Panc1 (cell line): ENCODE results near the gene ASAP2. TPM values are rescaled to one million over a fixed set of nuclear protein-coding genes. Genes with fewer than 3 reads are reported as not detected.

Experiments used
- ATAC-seq: fragments of 200-7000 bp; cut with Tn5 transposase; 2 replicates; pipeline ENCODE4 v1.9.1; 2020; ENCODE audit warnings: mild to moderate bottlenecking, moderate library complexity
- BruUV-seq: library from RNA; stranded (reverse); fragments of 400-500 nt; replicated peaks from 2 replicates; lab custom pipeline; 2021; lab: Mats Ljungman, UMichigan
- CTCF ChIA-PET: fragments of 300-600 bp; sonication (Branson Sonifier 250); formaldehyde crosslinking; loops from one replicate; lab custom pipeline; 2022; ENCODE audit warnings: antibody characterized with exemption; lab: Charles Lee
- POLR2A ChIA-PET: fragments of 300-600 bp; sonication (Branson Sonifier 250); formaldehyde crosslinking; loops from one replicate; lab custom pipeline; 2022; ENCODE audit warnings: antibody characterized with exemption; lab: Charles Lee
- DNase-seq: peaks from one replicate; pipeline ENCODE4 v3.0.0-alpha.2; 2010; ENCODE audit warnings: low read depth, low spot score
- H3K27ac ChIP-seq: 2 replicates; pipeline ENCODE4 v1.5.1; 2011; ENCODE audit warnings: mild to moderate bottlenecking, low read length, inconsistent platforms
- H3K27me3 ChIP-seq: fragments of 200-500 bp; sonication (Bioruptor generic); 2 replicates; pipeline ENCODE4 v1.6.0; 2014; ENCODE audit warnings: low read length, inconsistent platforms; ENCODE audit not compliant: control insufficient read depth, insufficient read depth
- H3K36me3 ChIP-seq: fragments of 200-500 bp; sonication (Bioruptor generic); 2 replicates; pipeline ENCODE4 v1.5.1; 2014; ENCODE audit warnings: inconsistent platforms, mild to moderate bottlenecking, low read length, moderate library complexity; ENCODE audit not compliant: control insufficient read depth, insufficient read depth
- H3K4me1 ChIP-seq: 2 replicates; pipeline ENCODE4 v1.5.1; 2011; ENCODE audit warnings: inconsistent platforms, mild to moderate bottlenecking, low read length, moderate library complexity; ENCODE audit not compliant: control insufficient read depth, insufficient read depth
- H3K4me3 ChIP-seq, 2 experiments: 2 replicates each; pipeline ENCODE4 v1.5.1; 2011 to 2012; ENCODE audit warnings: low read depth in 2 of 2, low read length in 2 of 2, mild to moderate bottlenecking in 2 of 2, inconsistent platforms in 1 of 2, moderate library complexity in 1 of 2
- H3K9me3 ChIP-seq: fragments of 200-500 bp; sonication (Bioruptor generic); 2 replicates; pipeline ENCODE4 v1.5.1; 2014; ENCODE audit warnings: low read depth, mild to moderate bottlenecking, inconsistent platforms, low read length, moderate library complexity; ENCODE audit not compliant: control insufficient read depth, insufficient read depth
- POLR2AphosphoS5 ChIP-seq: IDR thresholded peaks from 2 replicates; pipeline ENCODE4 v1.6.1; 2012; ENCODE audit warnings: mild to moderate bottlenecking, low read depth, low read length, moderate library complexity
- SIN3A ChIP-seq: IDR thresholded peaks from 2 replicates; pipeline ENCODE4 v1.6.1; 2012; ENCODE audit warnings: low read depth, mild to moderate bottlenecking, low read length, moderate library complexity, borderline replicate concordance; ENCODE audit not compliant: insufficient read depth
- TCF7L2 ChIP-seq: IDR thresholded peaks from 2 replicates; pipeline ENCODE4 v1.6.1; 2011; ENCODE audit warnings: mild to moderate bottlenecking, low read depth, low read length, inconsistent platforms
- in situ Hi-C: cut with HindIII; loops from 2 replicates; pipeline ENCODE4 v1.10.0; 2016; ENCODE audit warnings: low sequenced_read_pairs, low pct_unique_long_range_greater_than_20kb
- intact Hi-C: fragments of 100-400 bp; cut with micrococcal nuclease; formaldehyde crosslinking; loops from one replicate; pipeline ENCODE4 v1.10.0; 2022; ENCODE audit not compliant: unreplicated experiment
- total RNA-seq: library from RNA; stranded (reverse); gene quantifications from one replicate; pipeline ENCODE4 v1.2.1, GENCODE V29; 2021; ENCODE audit not compliant: unreplicated experiment
- TF ChIP-seq, protein P1 (sequence below), 2 experiments: IDR thresholded peaks; 2 replicates each; pipeline ENCODE4 v1.6.1; 2011 to 2012; ENCODE audit warnings: low read depth in 2 of 2, control low read depth in 1 of 2, low read length in 1 of 2, mild to moderate bottlenecking in 1 of 2, moderate library complexity in 1 of 2; ENCODE audit not compliant: insufficient read depth in 1 of 2
- TF ChIP-seq, protein P2 (sequence below): fragments of 450-650 bp; IDR thresholded peaks from 2 replicates; pipeline ENCODE4 v1.5.1; 2017; ENCODE audit warnings: mild to moderate bottlenecking

The ASAP2 gene
- total RNA-seq, 1 experiment from 2014 or later: 107 TPM

DNA sequence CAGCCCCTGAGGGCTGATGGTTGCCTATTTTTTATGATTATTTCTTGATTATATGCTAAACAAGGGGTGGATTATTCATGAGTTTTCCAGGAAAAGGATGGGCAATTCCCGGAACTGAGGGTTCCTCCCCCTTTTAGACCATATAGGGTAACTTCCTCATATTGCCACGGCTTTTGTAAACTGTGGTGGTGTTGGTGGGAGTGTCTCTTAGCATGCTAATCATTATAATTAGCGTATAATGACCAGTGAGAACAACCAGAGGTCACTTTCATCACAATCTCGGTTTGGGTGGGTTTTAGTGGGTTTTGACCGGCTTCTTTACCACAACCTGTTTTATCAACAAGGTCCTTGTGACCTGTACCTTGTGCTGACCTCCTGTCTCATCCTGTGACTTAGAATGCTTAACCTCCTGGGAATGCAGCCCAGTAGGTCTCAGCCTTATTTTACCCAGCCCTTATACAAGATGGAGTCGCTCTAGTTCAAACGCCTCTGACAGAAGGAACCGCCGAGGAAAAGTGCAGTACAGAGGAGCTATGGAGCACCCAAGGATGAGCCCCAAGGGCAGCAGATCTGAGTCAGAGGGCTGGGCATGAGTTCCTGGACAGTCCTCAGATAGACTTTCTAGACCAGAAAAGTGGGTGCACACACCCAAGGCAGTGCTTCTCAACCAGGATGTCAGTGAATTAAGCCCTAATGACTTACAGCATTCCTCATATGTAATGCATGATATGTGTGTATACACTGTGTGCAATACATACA, 37.1 kb upstream of the ASAP2 start:
- Histone ChIP-seq H3K4me3 (no peak overlapping the region), H3K4me1 (peaks cover 12% of the 10 kb centered on the region; the same call in 1 of the 2 replicates), H3K36me3 (no peaks in the 10 kb centered on the region), H3K9me3 (no peaks in the 10 kb centered on the region), H3K27ac (no peak overlapping the region), H3K27me3 (no peaks in the 10 kb centered on the region)
- ATAC-seq (no peak), DNase-seq (no peak)
- ChIA-PET POLR2A (no interaction called here), CTCF (no interaction called here)
- no TSS peak for BruUV-seq
- in situ Hi-C loops (no loop called here), intact Hi-C loops (no loop called here)
- TF ChIP-seq, protein P1, sequence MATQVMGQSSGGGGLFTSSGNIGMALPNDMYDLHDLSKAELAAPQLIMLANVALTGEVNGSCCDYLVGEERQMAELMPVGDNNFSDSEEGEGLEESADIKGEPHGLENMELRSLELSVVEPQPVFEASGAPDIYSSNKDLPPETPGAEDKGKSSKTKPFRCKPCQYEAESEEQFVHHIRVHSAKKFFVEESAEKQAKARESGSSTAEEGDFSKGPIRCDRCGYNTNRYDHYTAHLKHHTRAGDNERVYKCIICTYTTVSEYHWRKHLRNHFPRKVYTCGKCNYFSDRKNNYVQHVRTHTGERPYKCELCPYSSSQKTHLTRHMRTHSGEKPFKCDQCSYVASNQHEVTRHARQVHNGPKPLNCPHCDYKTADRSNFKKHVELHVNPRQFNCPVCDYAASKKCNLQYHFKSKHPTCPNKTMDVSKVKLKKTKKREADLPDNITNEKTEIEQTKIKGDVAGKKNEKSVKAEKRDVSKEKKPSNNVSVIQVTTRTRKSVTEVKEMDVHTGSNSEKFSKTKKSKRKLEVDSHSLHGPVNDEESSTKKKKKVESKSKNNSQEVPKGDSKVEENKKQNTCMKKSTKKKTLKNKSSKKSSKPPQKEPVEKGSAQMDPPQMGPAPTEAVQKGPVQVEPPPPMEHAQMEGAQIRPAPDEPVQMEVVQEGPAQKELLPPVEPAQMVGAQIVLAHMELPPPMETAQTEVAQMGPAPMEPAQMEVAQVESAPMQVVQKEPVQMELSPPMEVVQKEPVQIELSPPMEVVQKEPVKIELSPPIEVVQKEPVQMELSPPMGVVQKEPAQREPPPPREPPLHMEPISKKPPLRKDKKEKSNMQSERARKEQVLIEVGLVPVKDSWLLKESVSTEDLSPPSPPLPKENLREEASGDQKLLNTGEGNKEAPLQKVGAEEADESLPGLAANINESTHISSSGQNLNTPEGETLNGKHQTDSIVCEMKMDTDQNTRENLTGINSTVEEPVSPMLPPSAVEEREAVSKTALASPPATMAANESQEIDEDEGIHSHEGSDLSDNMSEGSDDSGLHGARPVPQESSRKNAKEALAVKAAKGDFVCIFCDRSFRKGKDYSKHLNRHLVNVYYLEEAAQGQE (IDR thresholded peaks at IDR 0.05; ENCODE audit: insufficient read depth in 1 of 2, low read depth in 2 of 2, low read length in 1 of 2): no peak
- TF ChIP-seq SIN3A: no peak
- no peak for TF ChIP-seq TCF7L2
- TF ChIP-seq POLR2AphosphoS5: no peak
- TF ChIP-seq, protein P2, sequence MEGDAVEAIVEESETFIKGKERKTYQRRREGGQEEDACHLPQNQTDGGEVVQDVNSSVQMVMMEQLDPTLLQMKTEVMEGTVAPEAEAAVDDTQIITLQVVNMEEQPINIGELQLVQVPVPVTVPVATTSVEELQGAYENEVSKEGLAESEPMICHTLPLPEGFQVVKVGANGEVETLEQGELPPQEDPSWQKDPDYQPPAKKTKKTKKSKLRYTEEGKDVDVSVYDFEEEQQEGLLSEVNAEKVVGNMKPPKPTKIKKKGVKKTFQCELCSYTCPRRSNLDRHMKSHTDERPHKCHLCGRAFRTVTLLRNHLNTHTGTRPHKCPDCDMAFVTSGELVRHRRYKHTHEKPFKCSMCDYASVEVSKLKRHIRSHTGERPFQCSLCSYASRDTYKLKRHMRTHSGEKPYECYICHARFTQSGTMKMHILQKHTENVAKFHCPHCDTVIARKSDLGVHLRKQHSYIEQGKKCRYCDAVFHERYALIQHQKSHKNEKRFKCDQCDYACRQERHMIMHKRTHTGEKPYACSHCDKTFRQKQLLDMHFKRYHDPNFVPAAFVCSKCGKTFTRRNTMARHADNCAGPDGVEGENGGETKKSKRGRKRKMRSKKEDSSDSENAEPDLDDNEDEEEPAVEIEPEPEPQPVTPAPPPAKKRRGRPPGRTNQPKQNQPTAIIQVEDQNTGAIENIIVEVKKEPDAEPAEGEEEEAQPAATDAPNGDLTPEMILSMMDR: no peak

DNA sequence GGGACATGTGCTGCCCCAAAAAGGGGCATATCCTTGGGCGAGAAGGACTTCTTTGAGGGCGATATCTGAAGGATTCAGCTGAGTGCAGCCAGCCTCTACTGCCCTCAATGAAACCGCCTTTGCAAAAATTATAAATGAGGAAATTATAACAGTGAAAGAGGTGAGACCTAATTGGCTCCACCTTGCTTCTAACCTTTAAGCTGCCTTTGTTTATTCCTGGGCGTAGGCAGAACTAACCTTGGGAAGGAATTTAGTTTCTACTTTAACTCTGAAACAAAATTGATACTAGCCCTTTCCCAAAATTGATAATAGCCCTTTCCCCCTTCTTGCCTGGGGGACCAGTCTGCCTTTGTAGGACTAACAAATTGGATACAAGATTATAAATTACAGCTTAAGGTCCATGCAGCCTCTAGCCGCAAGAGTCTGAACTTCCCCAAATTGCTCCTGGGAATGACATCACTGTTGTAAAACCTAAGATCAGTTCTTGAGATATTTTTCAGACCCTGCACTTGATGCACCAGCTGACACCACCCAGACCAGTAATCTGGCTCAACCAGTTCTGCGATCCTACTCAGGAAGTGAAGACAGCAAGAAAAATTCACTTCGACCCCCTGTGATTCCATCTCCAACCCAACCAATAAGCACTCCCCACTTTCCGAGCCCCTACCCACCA, 36.0 kb upstream of the ASAP2 start:
- CTCF ChIA-PET: no interaction called here
- H3K4me3 ChIP-seq: no peak overlapping the region

More for the DNA sequence above, 36.0 kb upstream of the ASAP2 start:
- in situ Hi-C loops (no loop called here), intact Hi-C loops (no loop called here)
- Histone ChIP-seq H3K36me3 (no peaks in the 10 kb centered on the region), H3K4me1 (peaks cover 6% of the 10 kb centered on the region; the same call in 1 of the 2 replicates), H3K27me3 (no peaks in the 10 kb centered on the region), H3K27ac (no peak overlapping the region), H3K9me3 (no peaks in the 10 kb centered on the region)
- TF ChIP-seq POLR2AphosphoS5 (no peak), SIN3A (no peak), TCF7L2 (no peak)
- TF ChIP-seq, protein P2: no peak
- TF ChIP-seq, protein P1 (IDR thresholded peaks at IDR 0.05; ENCODE audit: insufficient read depth in 1 of 2, low read depth in 2 of 2, low read length in 1 of 2): no peak
- BruUV-seq: no TSS peak
- ATAC-seq (no peak), DNase-seq (no peak)
- POLR2A ChIA-PET: no interaction called here
